NK-92 (cell line): ENCODE results near the gene AMACR.
"Not testable (repeated sequence)": the region's sequence is repeated elsewhere in the genome, so short reads cannot be mapped to it uniquely, and the experiment has no call there.

ENCODE experiments used
- DNase-seq: peaks from one replicate; lab custom pipeline; 2025; ENCODE audit not compliant: unreplicated experiment; lab: John Stamatoyannopoulos, UW

Gene AMACR

DNA sequence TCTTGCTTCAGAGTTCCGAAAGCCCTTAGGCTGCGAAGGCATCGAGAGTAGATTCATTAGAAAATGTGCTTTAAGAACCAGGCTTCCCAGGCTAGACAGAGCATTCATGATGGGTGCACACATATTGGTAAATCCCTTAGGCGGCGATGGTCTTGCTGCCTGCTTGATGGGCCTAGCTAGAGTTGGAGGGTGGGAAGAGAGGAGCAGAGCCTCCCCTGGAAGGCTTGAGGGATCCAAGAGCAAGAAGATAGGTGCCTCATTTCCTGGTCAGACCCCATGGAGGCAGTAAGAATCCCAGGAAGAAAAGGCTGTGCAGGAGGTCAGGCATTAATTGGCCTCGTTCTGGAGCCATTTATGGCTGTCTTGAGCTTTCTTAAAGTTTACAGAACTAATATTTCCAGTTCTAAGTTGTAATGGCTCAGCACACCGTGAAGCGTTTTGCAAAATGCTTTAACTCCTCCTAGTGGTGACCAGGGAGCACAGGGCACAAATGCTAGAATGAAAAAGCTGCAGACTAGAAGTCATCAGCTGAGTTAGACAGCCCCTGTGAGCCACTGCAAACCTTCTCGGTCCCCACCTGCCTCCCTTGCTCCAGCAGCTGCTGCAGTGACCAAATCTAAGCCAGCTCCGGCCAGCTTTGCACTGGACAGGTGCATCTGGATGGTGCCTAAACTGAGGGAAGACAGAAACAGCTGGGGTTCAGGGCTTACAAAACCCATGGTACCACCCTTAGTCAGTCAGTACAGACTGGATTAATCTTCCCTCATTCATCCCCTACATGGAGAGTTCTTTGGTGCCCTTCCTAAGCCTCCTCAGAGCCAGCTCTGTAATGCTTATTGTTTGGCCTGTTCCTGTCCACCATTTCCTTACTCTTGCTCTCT lies 38.0 kb downstream of the AMACR start:
- no peak for DNase-seq

DNA sequence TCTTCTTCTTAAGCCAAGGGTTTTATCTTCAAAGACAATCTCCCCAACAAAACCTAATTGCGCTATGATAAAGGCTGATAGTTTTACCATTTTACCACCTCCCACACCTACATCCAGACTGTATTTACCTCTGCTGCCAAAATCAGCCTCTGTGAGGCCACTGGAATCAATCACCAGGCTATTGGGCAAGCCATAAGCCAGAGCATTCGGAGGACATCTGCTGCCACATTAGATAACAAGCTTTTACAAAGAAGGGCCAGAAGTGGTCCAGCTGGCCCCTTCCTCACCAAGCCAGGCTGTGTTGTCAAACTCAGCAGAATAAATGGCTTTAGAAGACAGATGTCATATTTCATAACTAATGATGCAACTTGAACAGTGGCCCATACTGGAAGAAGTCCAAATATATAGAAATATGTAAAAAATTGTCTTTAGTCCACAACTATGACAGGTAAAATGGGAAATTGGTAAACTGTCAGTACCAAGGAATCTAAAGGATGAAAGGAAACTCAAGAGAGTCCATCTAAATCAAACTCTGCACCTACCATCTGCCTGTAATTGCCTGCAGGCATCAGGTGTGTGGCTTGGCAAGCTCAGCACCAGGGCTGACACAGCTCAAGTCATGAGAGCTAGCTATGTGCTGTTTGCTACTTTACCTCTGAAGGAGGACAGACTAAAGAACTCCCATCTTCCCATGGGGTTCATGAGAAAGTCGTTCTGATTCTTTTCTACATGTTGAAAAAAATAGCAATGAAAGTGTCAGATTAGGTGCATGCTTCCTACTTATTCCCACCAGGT lies 39.4 kb downstream of the AMACR start:
- no peak for DNase-seq

DNA sequence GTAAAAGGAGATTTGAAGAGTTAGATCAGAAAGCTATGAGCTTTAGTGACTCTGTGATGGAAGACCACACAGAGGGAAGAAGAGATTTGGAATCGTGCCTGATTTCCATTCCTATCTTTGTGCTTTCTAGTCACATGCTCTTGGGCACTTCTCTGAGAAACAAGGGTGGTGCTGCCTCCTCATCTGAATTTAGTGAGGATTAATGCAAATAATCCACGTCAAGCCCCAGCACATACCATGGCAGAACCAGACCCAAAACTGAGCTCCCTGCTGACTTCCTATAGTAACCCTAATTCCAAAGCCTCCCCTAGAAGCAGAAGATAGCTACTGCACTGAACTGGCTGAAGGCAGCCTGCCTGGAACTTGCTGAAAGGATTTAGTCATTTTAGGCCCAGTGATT lies 41.0 kb downstream of the AMACR start:
- no peak for DNase-seq

DNA sequence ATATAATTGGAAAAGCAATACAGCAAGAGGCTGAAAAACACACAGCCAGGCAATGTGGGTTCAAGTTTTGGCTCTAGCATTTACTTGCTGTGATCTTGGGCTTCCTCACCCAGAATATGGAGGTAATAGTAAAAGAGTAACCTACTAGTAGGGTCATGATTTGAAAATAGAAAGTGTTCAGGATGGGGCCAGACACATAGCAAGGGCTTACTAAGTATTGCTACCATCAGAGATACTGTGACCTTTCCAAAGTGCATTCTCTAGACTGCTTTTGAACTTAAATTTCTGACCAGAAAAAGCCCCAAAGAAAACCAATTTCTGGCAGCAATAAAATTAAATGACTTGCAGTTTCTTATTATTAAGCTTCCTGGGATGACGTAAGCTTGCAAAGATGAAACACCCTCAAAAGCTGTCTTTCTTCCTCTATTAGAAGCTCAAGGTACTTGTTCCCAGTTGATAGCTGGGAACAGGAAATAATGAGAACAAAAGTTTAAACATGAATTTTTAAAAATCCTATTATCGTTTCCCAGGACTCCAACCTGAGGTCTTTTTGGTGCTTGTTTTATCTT lies 43.6 kb downstream of the AMACR start:
- no peak for DNase-seq

DNA sequence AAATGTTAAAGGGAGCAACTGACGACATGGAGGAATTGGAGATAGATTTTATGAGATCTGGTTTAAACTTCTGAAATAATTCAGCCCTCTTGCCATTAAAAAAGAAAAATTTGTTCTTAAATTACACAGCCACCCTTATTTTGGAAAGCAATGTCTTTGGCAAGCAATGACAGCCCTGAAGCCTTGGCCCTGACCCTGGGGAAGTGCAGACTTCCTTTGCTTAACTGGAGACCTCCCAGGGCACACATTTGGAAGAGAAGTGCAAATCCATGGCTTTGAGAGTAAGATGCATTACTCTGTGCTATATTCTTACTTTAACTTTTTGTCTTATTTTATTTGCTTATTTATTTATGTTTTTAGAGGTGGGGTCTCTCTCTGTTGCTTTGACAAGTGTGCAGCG lies 49.7 kb downstream of the AMACR start:
- DNase-seq, result no peak

DNA sequence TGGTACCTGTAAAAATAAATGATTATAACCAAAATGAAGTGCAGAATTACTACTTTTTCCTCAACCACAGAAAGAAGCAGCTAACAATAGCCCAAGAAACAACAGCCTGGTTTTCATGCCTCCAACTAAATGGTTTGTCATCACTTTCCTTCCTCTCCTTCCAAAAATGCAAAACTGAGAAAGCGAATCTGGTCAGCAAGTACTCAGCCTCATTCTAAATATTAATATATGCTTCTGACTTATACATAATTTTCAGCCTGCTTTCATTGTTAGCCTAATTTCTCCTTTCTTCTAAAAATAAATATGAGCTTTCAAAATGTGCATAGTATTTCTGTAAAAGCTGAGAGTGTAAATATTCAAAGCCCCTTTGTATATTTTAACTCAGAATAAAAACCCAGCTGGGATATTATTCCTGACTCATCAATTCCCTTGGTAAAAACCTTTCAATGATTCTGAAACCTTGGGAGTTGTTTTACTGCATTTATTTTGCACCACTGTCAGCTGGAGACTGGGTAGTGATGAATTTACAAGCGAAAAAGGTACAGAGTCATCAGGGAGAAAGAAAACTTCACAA lies 50.2 kb downstream of the AMACR start:
- no peak for DNase-seq

DNA sequence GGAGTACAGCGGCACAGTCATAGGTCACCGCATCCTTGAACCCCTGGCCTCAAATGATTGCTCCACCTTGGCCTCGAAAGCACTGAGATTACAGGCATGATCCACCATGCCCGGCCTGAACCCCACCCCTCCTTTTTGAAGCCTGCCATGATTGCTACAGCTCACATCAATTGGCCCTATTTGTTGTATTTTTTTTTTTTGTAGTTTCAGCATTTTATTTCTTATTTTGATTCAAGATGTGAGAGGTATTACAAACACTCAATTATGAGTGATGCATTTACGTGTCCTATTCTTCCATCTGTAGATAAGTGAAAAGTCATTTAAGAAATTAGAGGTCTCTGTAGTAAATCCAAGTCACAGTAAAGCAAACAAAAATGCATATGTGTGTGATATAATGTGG lies 55.7 kb downstream of the AMACR start:
- DNase-seq, result not testable (repeated sequence)

DNA sequence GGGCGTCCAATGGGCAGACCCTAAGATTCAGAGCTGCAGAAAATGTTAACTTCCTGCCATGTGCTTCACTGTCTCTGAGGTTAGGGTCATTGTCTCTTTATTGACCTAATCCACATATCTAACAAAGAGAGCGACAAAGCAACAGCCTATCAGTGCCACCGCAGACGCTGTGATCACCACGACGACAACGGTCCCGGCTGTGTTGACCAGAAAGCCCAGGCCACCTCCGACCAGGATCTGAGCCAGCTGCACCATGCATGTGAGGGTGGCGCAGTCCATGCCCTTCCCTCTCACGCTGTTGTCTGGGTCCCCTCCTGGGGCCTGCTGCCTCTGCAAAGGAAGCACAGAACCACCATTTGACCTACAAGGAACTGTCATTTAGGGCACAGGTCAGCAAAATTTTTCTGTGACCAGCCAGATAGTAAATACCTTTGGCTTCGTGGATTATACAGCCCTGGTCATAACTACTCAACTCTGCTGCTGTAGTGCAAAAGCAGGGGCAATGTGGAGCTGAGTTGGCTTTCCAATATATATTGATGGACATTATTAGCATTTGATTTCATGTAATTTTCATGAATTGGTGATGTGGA lies 63.2 kb downstream of the AMACR start:
- no peak for DNase-seq

DNA sequence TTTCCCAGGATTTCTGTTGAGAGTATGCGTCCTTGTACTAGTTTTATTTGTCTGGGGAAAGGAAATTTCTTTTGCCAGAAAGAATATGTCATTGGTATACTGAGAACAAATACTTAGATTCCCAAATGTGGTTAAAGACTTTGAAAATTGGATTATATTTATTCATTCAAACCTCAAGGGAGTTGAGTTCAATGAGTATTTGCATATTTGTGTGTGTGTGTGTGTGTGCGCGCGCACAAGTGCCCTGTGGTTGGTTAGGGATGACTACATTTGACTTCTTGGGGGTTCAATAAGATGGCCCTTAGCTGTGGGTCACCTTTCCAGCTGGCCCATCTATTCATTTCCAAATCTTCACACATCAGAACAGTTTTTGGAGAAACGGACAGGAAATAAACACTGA lies 66.8 kb downstream of the AMACR start:
- DNase-seq, result no peak

DNA sequence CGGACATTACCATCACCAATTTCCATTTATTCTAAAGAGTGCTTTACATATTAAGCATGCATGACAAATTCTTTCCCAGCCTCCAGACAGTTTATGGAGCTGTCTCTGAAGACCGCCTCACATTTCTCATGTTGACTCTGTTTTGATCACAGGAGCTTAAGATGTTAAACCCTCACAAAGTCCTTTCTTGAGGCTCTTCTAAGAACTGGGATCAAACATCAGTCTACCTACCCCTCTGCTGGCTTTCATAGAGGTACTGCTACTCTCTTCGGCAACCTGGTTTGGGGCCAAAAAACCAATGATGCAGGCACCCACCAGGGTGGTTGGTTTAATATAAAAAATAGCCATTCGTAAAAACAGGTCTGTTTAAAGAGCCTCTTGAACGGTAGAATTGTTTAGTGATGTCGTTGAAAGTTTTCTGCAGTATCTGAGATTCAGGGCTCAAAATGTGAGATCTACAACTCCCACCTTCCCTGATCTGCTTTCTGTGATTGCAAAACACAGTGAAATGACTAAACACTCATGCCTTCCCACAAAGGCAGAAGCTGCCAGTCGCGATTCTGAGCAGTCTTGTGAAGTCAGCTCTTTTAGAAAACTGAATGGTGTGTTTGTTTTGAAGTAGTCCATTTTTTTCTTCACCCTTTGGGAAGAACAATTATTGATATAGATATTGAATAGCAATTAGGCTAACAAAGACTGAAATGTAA lies 68.1 kb downstream of the AMACR start:
- DNase-seq, result no peak

DNA sequence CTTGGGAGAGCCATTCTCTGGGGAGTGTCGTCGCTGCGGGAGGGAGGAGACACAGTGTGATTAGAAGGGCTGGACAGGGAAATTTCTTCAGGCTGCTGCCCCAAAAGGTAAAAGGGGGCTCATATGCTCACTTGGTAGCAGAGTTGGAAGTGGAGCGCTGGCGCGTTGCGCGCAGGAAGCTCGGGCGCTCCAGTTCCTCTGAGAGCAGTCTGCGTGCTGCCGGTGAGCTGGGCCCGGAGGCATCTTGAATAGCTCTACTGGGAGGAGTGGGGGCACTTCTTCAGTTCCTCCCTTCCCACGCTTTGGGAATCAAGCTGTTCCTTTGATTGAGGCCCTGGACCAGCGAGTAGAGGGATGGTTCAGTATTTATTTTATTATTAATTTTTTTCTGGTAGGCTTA lies 69.0 kb downstream of the AMACR start:
- DNase-seq, result no peak

DNA sequence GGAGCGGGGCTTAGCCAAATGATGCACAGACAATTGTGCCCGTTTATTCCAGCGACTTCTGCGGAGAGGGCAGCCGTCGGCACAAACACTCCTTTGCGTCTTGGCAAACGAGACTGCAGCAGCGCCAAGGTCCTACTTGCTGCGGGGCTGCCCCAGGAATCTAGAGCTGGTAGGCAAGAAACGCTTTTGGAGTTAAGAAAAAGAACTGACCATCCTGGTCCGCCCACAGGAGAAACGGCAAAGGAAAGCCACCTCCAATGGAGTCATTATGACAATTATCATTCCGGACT lies 69.4 kb downstream of the AMACR start:
- DNase-seq, result no peak

DNA sequence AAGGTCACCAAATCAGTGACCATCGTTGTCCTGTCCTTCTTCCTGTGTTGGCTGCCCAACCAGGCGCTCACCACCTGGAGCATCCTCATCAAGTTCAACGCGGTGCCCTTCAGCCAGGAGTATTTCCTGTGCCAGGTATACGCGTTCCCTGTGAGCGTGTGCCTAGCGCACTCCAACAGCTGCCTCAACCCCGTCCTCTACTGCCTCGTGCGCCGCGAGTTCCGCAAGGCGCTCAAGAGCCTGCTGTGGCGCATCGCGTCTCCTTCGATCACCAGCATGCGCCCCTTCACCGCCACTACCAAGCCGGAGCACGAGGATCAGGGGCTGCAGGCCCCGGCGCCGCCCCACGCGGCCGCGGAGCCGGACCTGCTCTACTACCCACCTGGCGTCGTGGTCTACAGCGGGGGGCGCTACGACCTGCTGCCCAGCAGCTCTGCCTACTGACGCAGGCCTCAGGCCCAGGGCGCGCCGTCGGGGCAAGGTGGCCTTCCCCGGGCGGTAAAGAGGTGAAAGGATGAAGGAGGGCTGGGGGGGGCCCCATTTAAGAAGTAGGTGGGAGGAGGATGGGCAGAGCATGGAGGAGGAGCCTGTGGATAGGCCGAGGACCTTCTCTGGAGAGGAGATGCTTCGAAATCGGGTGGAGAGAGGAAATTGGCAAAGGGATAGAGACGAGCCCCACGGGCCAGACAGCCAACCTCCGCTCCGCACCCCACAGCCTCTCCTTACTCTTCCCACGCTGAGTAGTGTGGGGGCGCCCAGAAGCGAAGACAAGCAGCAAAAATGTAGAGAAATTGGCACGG lies 69.9 kb downstream of the AMACR start:
- no peak for DNase-seq

DNA sequence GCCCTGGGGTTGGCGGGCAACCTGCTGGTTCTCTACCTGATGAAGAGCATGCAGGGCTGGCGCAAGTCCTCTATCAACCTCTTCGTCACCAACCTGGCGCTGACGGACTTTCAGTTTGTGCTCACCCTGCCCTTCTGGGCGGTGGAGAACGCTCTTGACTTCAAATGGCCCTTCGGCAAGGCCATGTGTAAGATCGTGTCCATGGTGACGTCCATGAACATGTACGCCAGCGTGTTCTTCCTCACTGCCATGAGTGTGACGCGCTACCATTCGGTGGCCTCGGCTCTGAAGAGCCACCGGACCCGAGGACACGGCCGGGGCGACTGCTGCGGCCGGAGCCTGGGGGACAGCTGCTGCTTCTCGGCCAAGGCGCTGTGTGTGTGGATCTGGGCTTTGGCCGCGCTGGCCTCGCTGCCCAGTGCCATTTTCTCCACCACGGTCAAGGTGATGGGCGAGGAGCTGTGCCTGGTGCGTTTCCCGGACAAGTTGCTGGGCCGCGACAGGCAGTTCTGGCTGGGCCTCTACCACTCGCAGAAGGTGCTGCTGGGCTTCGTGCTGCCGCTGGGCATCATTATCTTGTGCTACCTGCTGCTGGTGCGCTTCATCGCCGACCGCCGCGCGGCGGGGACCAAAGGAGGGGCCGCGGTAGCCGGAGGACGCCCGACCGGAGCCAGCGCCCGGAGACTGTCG lies 70.7 kb downstream of the AMACR start:
- no peak for DNase-seq

DNA sequence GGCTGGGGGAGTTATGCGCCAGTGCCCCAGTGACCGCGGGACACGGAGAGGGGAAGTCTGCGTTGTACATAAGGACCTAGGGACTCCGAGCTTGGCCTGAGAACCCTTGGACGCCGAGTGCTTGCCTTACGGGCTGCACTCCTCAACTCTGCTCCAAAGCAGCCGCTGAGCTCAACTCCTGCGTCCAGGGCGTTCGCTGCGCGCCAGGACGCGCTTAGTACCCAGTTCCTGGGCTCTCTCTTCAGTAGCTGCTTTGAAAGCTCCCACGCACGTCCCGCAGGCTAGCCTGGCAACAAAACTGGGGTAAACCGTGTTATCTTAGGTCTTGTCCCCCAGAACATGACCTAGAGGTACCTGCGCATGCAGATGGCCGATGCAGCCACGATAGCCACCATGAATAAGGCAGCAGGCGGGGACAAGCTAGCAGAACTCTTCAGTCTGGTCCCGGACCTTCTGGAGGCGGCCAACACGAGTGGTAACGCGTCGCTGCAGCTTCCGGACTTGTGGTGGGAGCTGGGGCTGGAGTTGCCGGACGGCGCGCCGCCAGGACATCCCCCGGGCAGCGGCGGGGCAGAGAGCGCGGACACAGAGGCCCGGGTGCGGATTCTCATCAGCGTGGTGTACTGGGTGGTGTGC lies 71.4 kb downstream of the AMACR start, which contains the start of gene RXFP3:
RXFP3 (plus strand) TSS at position 6 of the 636 bp plus-strand sequence; CDS start at position 361, 355 bp downstream.
- DNase-seq, result no peak
